Choroid plexus epithelial cell (primary cell): ENCODE results near the gene SLC25A24.

Source experiments
- DNase-seq: peaks from one replicate; pipeline ENCODE4 v3.0.0-alpha.2; 2010; ENCODE audit warnings: low read depth
- H3K4me3 ChIP-seq: 2 replicates; pipeline ENCODE4 v1.5.1; 2011; ENCODE audit warnings: low read depth, mild to moderate bottlenecking, control low read depth, low read length, moderate library complexity
- CTCF ChIP-seq: conservative IDR thresholded peaks from 2 replicates; pipeline ENCODE4 v1.5.1; 2011; ENCODE audit warnings: low read depth, mild to moderate bottlenecking, control low read depth, inconsistent platforms, low read length, moderate library complexity

SLC25A24 gene

GRCh38 chr1:108120163-108120562, 80.0 kb downstream of the SLC25A24 start:
- H3K4me3 ChIP-seq = no peak overlapping the region
- no peak for DNase-seq
- TF ChIP-seq CTCF = no peak

GRCh38 chr1:108119500-108119899, 80.6 kb downstream of the SLC25A24 start:
- no peak overlapping the region for H3K4me3 ChIP-seq
- no peak for DNase-seq
- TF ChIP-seq CTCF = no peak

GRCh38 chr1:108117945-108118902, 81.9 kb downstream of the SLC25A24 start:
- no peak for TF ChIP-seq CTCF
- no peak overlapping the region for H3K4me3 ChIP-seq
- peak; percentile 82 for DNase-seq

GRCh38 chr1:108117237-108117636, 82.9 kb downstream of the SLC25A24 start:
- no peak overlapping the region for H3K4me3 ChIP-seq
- DNase-seq = no peak
- no peak for TF ChIP-seq CTCF

GRCh38 chr1:108114033-108114599, 86.0 kb downstream of the SLC25A24 start:
- no peak for DNase-seq
- no peak overlapping the region for H3K4me3 ChIP-seq
- no peak for TF ChIP-seq CTCF

- no peak for TF ChIP-seq CTCF
- no peak for DNase-seq
- H3K4me3 ChIP-seq = no peak overlapping the region
Observed at GRCh38 chr1:108113496-108113895, 86.6 kb downstream of the SLC25A24 start.
